Dendritic cell treated with granulocyte-macrophage colony-stimulating factor and Interleukin-4, amounts not matched to agents 40 ng/mL and 50 ng/mL, for 4 days (primary cell): ENCODE measurements around the gene WNK2.

Experiments
- H3K27ac Mint-ChIP-seq: one replicate; pipeline ENCODE4 v1.8.0; 2022; ENCODE audit warnings: mild to moderate bottlenecking, mixed read lengths
- H3K27me3 Mint-ChIP-seq: one replicate; pipeline ENCODE4 v1.8.0; 2022; ENCODE audit warnings: mild to moderate bottlenecking, mixed read lengths
- H3K36me3 Mint-ChIP-seq: one replicate; pipeline ENCODE4 v1.8.0; 2022; ENCODE audit warnings: low read depth, mixed read lengths
- H3K4me1 Mint-ChIP-seq: one replicate; pipeline ENCODE4 v1.8.0; 2022; ENCODE audit warnings: low read depth, mixed read lengths
- H3K4me3 Mint-ChIP-seq: one replicate; pipeline ENCODE4 v1.8.0; 2022; ENCODE audit warnings: mild to moderate bottlenecking, moderate library complexity, mixed read lengths
- H3K9me3 Mint-ChIP-seq: one replicate; pipeline ENCODE4 v1.8.0; 2022; ENCODE audit warnings: mixed read lengths
- intact Hi-C: fragments of 100-400 bp; cut with micrococcal nuclease; formaldehyde crosslinking; loops from one replicate; pipeline ENCODE4 v1.15.0; 2022

Gene WNK2

DNA sequence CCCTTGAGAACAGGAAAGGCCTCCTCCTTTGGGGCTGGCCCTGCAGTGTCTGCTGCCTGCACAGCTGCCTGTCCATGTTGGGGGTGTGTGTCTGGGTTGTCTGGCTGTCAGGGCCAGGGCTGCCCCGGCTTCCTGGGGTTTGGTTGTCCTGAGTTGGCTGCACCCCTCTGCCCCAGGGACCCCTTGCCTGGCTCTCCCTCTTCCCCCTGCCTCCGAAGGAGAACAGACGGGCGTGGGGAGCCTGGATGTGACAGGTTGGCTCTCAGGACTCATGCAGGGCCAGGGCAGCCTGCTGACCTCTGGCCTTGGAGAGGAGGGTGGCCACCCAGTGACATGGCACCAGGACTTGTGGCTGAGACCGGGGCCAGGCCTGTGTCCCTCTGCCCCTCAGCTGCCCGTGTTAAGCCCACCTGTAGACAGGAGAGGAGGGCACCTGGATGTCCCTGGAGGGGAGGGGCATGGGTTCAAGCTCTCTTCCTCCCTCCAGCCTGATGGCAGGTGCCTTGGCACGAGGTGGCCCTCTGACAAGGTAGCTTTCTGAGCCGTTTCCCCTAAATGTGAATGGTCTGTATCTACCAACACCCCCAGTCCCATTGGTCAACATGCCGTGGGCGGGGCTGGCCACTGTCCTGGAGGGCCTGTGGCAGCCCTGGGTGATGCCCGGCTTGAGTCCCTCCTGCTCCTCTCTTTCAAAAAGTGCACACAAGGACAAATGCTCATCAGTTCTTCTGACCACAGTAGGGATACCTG is 34.9 kb downstream of the WNK2 start:
- no peak overlapping the region for H3K27ac Mint-ChIP-seq
- peaks cover 12% of the 10 kb centered on the region for H3K4me1 Mint-ChIP-seq
- no peaks in the 10 kb centered on the region for H3K36me3 Mint-ChIP-seq
- H3K9me3 Mint-ChIP-seq = peaks cover 9% of the 10 kb centered on the region
- H3K4me3 Mint-ChIP-seq = no peak overlapping the region
- H3K27me3 Mint-ChIP-seq = peaks cover 64% of the 10 kb centered on the region
- intact Hi-C loops = no loop called here

DNA sequence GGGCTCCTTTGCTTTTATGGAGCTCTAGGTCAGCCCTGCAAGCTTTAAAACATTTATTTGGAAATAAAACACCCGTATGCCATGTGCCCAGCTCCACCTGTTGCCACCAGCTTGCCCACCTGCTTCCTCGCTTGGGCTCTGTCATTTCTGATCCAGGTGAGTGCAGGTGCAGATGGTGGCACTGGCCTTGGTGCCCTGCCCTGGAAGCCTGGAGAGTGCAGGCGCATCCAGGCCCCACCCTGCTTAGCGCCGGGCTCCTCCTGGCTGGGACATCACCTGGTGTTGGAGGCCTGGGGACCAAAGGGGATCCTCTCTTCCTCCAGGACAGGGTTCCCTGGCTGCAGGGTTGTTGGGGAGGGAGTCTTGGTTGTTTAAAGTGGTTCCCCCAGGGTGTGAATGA is 35.8 kb downstream of the WNK2 start:
- no peak overlapping the region for H3K4me3 Mint-ChIP-seq
- H3K9me3 Mint-ChIP-seq = peaks cover 9% of the 10 kb centered on the region
- peaks cover 72% of the 10 kb centered on the region for H3K27me3 Mint-ChIP-seq
- intact Hi-C loops = no loop called here
- H3K36me3 Mint-ChIP-seq = no peaks in the 10 kb centered on the region
- no peak overlapping the region for H3K27ac Mint-ChIP-seq
- peaks cover 12% of the 10 kb centered on the region for H3K4me1 Mint-ChIP-seq

DNA sequence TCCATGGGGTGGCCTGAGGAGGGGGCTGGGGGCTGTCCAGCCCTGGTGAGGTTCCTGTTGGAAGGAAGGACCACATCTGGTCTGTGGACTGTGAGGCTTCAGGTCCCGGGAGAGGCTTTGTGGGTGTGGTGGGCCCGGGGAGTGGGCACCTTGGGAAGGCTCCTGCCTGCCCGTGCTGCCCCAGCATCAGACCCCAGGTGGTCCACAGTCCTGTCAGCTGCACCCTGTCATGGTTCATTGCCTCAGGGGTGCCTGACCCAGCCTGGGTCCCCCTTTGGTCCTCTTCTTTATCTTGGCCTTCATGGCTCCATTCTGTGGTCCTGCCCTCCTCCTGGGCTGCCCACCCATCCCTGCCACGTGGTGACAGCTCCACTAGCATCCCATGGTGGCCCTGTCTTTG is 36.7 kb downstream of the WNK2 start:
- Mint-ChIP-seq H3K27ac (no peak overlapping the region), H3K36me3 (no peaks in the 10 kb centered on the region), H3K4me3 (no peak overlapping the region), H3K9me3 (peaks cover 5% of the 10 kb centered on the region), H3K4me1 (peaks cover 19% of the 10 kb centered on the region), H3K27me3 (peaks cover 80% of the 10 kb centered on the region)
- intact Hi-C loops = no loop called here

DNA sequence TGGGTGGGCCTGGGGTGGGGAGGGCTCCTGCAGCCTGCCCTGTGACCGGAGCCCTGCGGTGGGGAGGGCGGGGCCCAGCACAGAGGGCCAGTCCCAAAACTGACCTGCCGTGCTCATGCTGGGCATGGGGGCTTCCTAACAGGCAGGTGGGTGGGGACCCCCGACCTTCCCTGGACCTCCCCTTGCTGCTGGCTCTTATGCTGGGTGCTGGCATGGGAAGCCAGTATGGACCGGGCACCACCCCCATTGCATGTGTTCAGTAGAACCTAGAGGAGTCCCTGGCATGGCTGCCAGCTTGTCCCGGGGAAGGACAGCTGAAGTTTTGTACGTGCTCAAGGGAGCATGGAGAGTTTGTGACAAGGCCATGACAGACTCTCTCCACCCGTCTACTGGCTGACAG is 37.1 kb downstream of the WNK2 start:
- H3K27ac Mint-ChIP-seq = no peak overlapping the region
- intact Hi-C loops = no loop called here
- H3K9me3 Mint-ChIP-seq = peaks cover 1% of the 10 kb centered on the region
- H3K4me1 Mint-ChIP-seq = peaks cover 24% of the 10 kb centered on the region
- H3K36me3 Mint-ChIP-seq = no peaks in the 10 kb centered on the region
- H3K4me3 Mint-ChIP-seq = no peak overlapping the region
- H3K27me3 Mint-ChIP-seq = peaks cover 81% of the 10 kb centered on the region

DNA sequence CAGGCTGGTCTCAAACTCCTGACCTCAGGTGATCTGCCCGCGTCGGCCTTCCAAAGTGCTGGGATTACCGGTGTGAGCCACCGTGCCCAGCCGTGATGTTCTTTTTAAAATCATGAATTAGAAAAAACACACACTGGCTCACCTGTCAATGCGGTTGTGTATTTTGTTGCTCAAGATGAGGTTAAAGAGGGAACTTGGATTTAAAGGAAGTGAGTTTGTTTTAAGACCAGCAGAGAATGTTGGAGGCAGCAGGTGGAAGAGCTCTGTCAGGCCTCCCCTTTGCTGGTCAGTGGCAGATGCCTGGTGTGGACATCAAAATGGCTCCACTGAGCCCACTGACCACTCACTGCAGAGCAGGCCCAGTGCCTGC is 38.9 kb downstream of the WNK2 start:
- H3K27me3 Mint-ChIP-seq = peaks cover 94% of the 10 kb centered on the region
- H3K4me1 Mint-ChIP-seq = peaks cover 29% of the 10 kb centered on the region
- no peak overlapping the region for H3K4me3 Mint-ChIP-seq
- H3K9me3 Mint-ChIP-seq = no peaks in the 10 kb centered on the region
- intact Hi-C loops = no loop called here
- no peak overlapping the region for H3K27ac Mint-ChIP-seq
- no peaks in the 10 kb centered on the region for H3K36me3 Mint-ChIP-seq

DNA sequence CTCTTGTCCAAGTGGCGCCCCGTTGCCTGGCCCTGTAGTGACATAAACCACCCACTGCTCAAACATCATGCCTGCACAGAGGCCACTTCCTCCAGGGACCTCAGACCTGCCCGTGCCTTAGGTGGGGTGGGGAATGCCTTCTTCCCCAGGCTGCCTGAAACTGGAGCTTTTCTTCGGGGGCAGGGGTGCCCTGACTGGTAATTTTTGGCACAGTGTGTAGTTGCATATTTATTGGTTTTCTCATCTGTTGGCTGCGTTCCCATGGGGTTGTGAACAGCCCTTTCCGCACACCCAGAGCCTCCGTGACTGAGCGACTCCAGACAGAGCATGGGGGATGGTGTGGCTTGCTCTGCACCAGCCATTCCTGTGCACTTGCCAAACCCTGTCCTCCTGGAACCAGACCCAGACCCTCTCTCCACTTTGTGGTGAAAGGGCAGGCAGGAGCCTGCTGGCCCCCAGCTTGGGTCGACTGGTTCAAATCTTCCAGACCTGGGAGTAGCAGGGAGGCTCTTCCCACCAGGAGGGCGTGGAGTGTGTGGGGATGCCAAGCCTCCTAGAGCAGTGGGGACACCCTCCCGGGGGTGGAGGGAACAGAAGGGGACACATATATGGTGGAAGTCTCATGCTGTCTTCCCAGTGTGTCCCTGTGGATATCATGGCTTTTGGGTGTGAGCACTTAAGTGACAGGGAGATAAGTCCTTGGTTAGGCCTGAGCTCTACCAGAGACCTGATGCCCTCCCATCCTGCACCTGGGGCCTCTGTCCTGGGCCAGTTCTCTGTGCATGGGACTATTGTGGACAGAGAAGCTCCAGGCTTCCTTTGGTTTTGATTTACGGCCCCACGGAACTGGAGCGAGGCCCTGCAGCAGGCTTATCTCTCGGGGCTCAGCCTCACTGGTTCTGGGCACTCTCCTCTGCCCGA is 39.6 kb downstream of the WNK2 start:
- H3K27ac Mint-ChIP-seq = no peak overlapping the region
- H3K27me3 Mint-ChIP-seq = peaks cover 97% of the 10 kb centered on the region
- peaks cover 29% of the 10 kb centered on the region for H3K4me1 Mint-ChIP-seq
- intact Hi-C loops = no loop called here
- H3K4me3 Mint-ChIP-seq = no peak overlapping the region
- no peaks in the 10 kb centered on the region for H3K9me3 Mint-ChIP-seq
- H3K36me3 Mint-ChIP-seq = no peaks in the 10 kb centered on the region

DNA sequence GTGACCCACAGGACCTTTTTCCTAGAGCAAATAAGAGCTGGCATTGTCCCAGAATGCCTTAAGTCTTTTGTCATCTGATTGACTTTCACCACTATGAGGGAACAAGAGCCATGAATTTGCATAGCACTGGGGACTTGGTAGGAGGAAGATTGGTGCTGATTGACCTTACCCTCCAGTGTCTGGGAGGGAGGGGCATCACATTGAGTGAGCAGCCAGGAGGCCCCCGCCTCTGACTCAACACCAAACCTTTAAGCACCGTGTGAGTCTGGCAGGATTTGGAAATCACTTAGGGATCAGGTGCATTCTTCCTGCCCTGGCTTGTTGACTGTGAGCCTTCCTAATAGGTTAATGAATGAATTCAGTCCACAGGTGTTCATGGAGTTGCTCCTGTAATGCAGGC is 40.7 kb downstream of the WNK2 start:
- no peak overlapping the region for H3K4me3 Mint-ChIP-seq
- no peak overlapping the region for H3K27ac Mint-ChIP-seq
- intact Hi-C loops = no loop called here
- no peaks in the 10 kb centered on the region for H3K36me3 Mint-ChIP-seq
- H3K4me1 Mint-ChIP-seq = peaks cover 29% of the 10 kb centered on the region
- H3K27me3 Mint-ChIP-seq = peaks cover 99% of the 10 kb centered on the region
- no peaks in the 10 kb centered on the region for H3K9me3 Mint-ChIP-seq

DNA sequence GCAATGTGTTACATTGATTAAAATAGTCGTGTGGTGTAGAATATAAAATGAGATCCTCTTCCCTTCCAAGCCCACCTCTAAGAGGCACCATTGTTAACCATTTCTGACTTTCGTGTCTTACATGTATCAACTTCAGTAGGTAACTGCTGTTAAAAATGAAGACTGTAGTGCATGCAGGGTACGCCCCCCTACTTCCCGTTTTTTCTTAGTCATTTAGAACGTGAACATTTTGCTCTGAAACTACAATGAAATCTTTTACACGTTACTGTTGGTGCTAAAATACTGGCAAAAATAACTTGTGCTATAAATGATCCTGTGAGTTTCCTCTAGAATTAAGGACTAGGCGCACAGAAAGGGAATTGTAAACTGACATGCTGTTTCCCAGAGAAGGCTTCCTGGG is 41.5 kb downstream of the WNK2 start:
- H3K36me3 Mint-ChIP-seq = no peaks in the 10 kb centered on the region
- no peak overlapping the region for H3K27ac Mint-ChIP-seq
- H3K9me3 Mint-ChIP-seq = no peaks in the 10 kb centered on the region
- peaks cover 34% of the 10 kb centered on the region for H3K4me1 Mint-ChIP-seq
- H3K27me3 Mint-ChIP-seq = peaks cover 99% of the 10 kb centered on the region
- intact Hi-C loops = no loop called here
- H3K4me3 Mint-ChIP-seq = no peak overlapping the region

DNA sequence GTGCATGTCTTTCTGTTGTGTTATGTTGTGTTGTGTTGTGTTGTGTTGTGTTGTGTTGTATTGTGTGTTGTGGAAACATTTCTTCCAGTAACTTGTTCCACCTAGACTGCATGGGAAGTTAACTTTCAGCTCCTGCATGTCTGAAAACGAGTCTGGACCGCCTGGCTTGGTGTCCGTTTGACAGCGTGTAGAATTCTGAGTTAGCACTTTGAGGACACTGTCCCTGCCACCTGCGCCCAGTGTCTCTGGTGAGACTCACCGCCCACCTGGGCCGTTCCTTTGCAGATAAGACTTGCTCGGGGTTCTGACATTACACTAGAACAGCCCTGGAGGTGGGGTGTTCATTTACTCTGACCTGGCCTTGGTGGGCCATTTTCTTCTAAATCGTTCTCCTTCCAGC is 42.0 kb downstream of the WNK2 start:
- peaks cover 100% of the 10 kb centered on the region for H3K27me3 Mint-ChIP-seq
- no peaks in the 10 kb centered on the region for H3K9me3 Mint-ChIP-seq
- no peak overlapping the region for H3K27ac Mint-ChIP-seq
- H3K4me3 Mint-ChIP-seq = no peak overlapping the region
- H3K4me1 Mint-ChIP-seq = peaks cover 35% of the 10 kb centered on the region
- H3K36me3 Mint-ChIP-seq = no peaks in the 10 kb centered on the region
- intact Hi-C loops = no loop called here

DNA sequence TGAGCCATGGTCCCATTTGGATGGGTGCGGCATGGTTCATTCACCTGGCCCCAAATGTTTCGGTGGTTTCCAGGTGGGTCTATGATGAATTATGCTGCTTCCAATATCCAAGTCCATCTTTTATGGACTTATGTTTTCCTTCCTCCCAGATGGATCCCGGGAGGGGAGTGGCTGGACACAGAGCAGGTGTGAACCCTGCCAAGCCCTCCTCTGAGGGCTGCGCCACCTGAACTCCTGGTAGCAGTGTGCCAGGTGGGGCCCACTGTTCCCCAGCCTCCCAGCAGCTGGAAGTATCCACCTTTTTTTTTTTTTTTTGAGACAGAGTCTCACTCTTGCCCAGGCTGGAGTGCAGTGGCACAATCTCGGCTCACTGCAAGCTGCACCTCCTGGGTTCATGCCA is 42.9 kb downstream of the WNK2 start:
- Mint-ChIP-seq H3K36me3 (no peaks in the 10 kb centered on the region), H3K27me3 (peaks cover 99% of the 10 kb centered on the region), H3K4me3 (no peak overlapping the region), H3K9me3 (no peaks in the 10 kb centered on the region), H3K27ac (no peak overlapping the region), H3K4me1 (peaks cover 44% of the 10 kb centered on the region)
- intact Hi-C loops = no loop called here

DNA sequence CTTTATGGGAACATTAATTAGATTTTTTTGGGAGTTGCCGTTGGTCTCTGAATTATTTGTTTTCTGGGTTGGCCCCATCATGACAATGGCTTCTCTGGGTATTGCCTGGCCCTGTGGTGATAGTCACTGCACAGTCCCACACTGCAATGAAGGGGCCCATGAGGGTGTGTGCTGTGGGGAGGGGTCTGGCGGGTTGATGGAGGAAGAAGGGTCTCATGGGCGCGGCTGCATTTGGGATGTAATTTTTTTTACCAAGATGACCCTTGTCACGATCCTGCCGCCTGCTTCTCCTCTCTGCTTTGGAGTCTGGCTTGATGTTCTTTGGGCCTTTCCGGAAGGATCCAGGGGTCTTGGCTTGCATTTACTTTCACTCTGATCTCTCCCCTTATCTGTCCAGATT is 44.1 kb downstream of the WNK2 start:
- intact Hi-C loops = no loop called here
- H3K4me1 Mint-ChIP-seq = peaks cover 50% of the 10 kb centered on the region
- no peak overlapping the region for H3K4me3 Mint-ChIP-seq
- no peak overlapping the region for H3K27ac Mint-ChIP-seq
- H3K27me3 Mint-ChIP-seq = peaks cover 99% of the 10 kb centered on the region
- H3K9me3 Mint-ChIP-seq = no peaks in the 10 kb centered on the region
- H3K36me3 Mint-ChIP-seq = no peaks in the 10 kb centered on the region

DNA sequence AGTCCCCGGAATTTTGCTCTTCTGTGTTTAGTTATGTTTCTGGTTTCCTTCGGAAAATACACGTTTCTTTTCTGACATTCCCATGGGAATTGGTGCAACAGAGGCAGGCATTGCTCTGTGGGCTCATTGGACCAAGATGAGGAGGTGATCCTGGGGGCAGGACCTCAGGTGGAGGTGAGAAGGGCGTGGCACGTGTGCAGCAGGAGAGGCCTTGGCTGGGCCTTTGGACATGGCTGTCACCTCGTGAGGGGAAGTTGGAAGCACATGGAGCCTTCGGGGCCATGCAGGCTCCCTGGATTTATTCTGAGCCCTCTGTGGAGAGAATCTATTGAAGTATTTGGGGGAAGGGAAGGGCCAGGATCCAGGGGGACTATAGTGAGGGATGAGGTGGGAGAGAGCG is 44.5 kb downstream of the WNK2 start:
- no peak overlapping the region for H3K4me3 Mint-ChIP-seq
- no peak overlapping the region for H3K27ac Mint-ChIP-seq
- H3K4me1 Mint-ChIP-seq = peaks cover 45% of the 10 kb centered on the region
- intact Hi-C loops = no loop called here
- no peaks in the 10 kb centered on the region for H3K36me3 Mint-ChIP-seq
- peaks cover 99% of the 10 kb centered on the region for H3K27me3 Mint-ChIP-seq
- H3K9me3 Mint-ChIP-seq = no peaks in the 10 kb centered on the region

DNA sequence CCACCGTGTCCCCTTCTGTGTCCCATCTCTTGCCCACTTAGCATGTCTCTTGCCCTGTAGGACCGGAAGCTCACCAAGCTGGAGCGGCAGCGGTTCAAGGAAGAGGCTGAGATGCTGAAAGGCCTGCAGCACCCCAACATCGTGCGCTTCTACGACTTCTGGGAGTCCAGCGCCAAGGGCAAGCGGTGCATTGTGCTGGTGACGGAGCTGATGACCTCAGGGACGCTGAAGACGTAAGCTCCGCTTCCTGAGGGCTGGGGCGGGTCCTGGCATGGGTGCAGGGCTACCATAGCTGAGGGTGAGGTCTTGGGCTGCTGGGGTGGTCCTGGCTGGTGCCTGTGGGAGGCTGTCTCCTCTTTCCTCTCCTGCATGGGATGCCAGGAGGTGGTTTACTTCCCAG is 45.7 kb downstream of the WNK2 start:
- Mint-ChIP-seq H3K4me1 (peaks cover 42% of the 10 kb centered on the region), H3K36me3 (no peaks in the 10 kb centered on the region), H3K4me3 (no peak overlapping the region), H3K27ac (no peak overlapping the region), H3K9me3 (no peaks in the 10 kb centered on the region), H3K27me3 (peaks cover 99% of the 10 kb centered on the region)
- intact Hi-C loops = no loop called here

DNA sequence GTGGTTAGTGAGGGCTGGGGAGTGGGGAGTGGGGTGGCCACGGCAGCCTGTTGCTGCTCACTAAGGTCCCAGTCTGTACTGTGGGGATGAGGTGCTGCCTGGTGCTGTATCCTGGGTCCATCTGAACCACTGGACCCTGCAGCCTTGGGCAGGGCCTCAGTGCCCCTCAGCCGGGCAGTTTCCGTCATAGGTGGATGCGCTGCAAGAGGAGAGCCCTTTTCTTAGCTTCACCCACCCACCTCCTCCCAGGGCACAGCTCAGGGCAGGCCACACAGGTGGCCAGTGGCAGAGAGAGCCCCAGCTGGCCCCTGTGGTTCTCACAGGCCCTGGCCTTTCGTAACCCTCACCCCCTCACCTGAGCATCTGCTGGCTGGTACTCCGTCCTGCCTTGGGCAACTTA is 46.2 kb downstream of the WNK2 start:
- intact Hi-C loops = no loop called here
- Mint-ChIP-seq H3K36me3 (no peaks in the 10 kb centered on the region), H3K27ac (no peak overlapping the region), H3K4me3 (no peak overlapping the region), H3K27me3 (peaks cover 99% of the 10 kb centered on the region), H3K4me1 (peaks cover 39% of the 10 kb centered on the region), H3K9me3 (no peaks in the 10 kb centered on the region)
